Muscle of leg (tissue), 11 donors: ENCODE measurements around the gene PTPRN2. TPM values are rescaled to one million over a fixed set of nuclear protein-coding genes. Genes with fewer than 3 reads are reported as not detected.

Source experiments
- DNase-seq: peaks from one replicate; pipeline ENCODE4 v3.0.0; 2013
- H3K27ac ChIP-seq: one replicate; pipeline ENCODE4 v1.5.1; 2013; ENCODE audit warnings: mild to moderate bottlenecking, low read length, control low read depth
- H3K27me3 ChIP-seq: one replicate; pipeline ENCODE4 v1.6.1; 2013; ENCODE audit warnings: low read length; ENCODE audit not compliant: control insufficient read depth, insufficient read depth
- H3K36me3 ChIP-seq: one replicate; pipeline ENCODE4 v1.6.1; 2013; ENCODE audit warnings: low read length; ENCODE audit not compliant: control insufficient read depth, insufficient read depth
- H3K4me1 ChIP-seq: one replicate; pipeline ENCODE4 v1.6.1; 2013; ENCODE audit warnings: low read length; ENCODE audit not compliant: control insufficient read depth, insufficient read depth
- H3K4me3 ChIP-seq: one replicate; pipeline ENCODE4 v1.5.1; 2013; ENCODE audit warnings: low read length, control low read depth
- H3K9me3 ChIP-seq: replicated peaks from 2 replicates; pipeline ENCODE4 v1.6.1; 2013; ENCODE audit warnings: low read depth, low read length; ENCODE audit not compliant: control insufficient read depth
- WGBS: methylation state at CpG from one replicate; pipeline ENCODE4 v1.1.5; 2013; ENCODE audit warnings: missing lambda C conversion rate; ENCODE audit not compliant: insufficient coverage; 5-methylcytosine and 5-hydroxymethylcytosine counted together
- polyA plus RNA-seq, 8 donors: library from polyadenylated mRNA; unstranded; fragments of 120-200 nt; gene quantifications; one replicate each; pipeline versions ENCODE4 v1.2.1 to v1.2.3, GENCODE V29; 2013; ENCODE audit warnings: inconsistent platforms in 1 of 8, low replicate concordance in 1 of 8; ENCODE audit not compliant: insufficient read length in 8 of 8, insufficient read depth in 1 of 8
- total RNA-seq: library from RNA; stranded (reverse); fragments of 120-200 nt; gene quantifications from one replicate; pipeline ENCODE4 v1.2.4, GENCODE V29; 2013

Gene PTPRN2
- total and polyA plus RNA-seq, 9 donors = 1.4 to 2.9 (median 2.3) TPM

GRCh38 chr7:157602581-157602980, 985.0 kb downstream of the PTPRN2 start:
- H3K27me3 ChIP-seq = no peaks in the 10 kb centered on the region
- H3K9me3 ChIP-seq = no peaks in the 10 kb centered on the region
- H3K4me1 ChIP-seq = no peaks in the 10 kb centered on the region
- no peak overlapping the region for H3K27ac ChIP-seq
- no peaks in the 10 kb centered on the region for H3K36me3 ChIP-seq
- WGBS = 87% methylated on average over 11 of the region's 14 CpGs
- DNase-seq = no peak
- H3K4me3 ChIP-seq = no peak overlapping the region

GRCh38 chr7:157602156-157602555, 985.5 kb downstream of the PTPRN2 start:
- 87% methylated on average over 15 of the region's 15 CpGs for WGBS
- Histone ChIP-seq H3K4me1 (no peaks in the 10 kb centered on the region), H3K9me3 (no peaks in the 10 kb centered on the region), H3K36me3 (no peaks in the 10 kb centered on the region), H3K27ac (no peak overlapping the region), H3K4me3 (no peak overlapping the region), H3K27me3 (no peaks in the 10 kb centered on the region)
- no peak for DNase-seq

GRCh38 chr7:157601530-157601929, 986.1 kb downstream of the PTPRN2 start:
- H3K4me1 ChIP-seq = no peaks in the 10 kb centered on the region
- no peak overlapping the region for H3K27ac ChIP-seq
- H3K36me3 ChIP-seq = no peaks in the 10 kb centered on the region
- no peaks in the 10 kb centered on the region for H3K9me3 ChIP-seq
- no peak overlapping the region for H3K4me3 ChIP-seq
- peaks cover 1% of the 10 kb centered on the region for H3K27me3 ChIP-seq
- no peak for DNase-seq
- 72% methylated on average over 11 of the region's 11 CpGs for WGBS

GRCh38 chr7:157599491-157599890, 988.1 kb downstream of the PTPRN2 start:
- Histone ChIP-seq H3K4me3 (no peak overlapping the region), H3K4me1 (no peaks in the 10 kb centered on the region), H3K27ac (no peak overlapping the region), H3K36me3 (no peaks in the 10 kb centered on the region), H3K27me3 (peaks cover 2% of the 10 kb centered on the region), H3K9me3 (no peaks in the 10 kb centered on the region)
- no peak for DNase-seq
- 93% methylated on average over 4 of the region's 4 CpGs for WGBS

- no peak for DNase-seq
- WGBS = no CpG with 5 or more reads among the region's 7 CpGs
- no peak overlapping the region for H3K4me3 ChIP-seq
Measured at GRCh38 chr7:157597562-157597961, 990.1 kb downstream of the PTPRN2 start.

GRCh38 chr7:157596881-157597280, 990.7 kb downstream of the PTPRN2 start:
- no peak for DNase-seq
- Histone ChIP-seq H3K36me3 (no peaks in the 10 kb centered on the region), H3K27me3 (peaks cover 2% of the 10 kb centered on the region), H3K27ac (no peak overlapping the region), H3K4me3 (no peak overlapping the region), H3K4me1 (no peaks in the 10 kb centered on the region), H3K9me3 (no peaks in the 10 kb centered on the region)
- 47% methylated on average over 3 of the region's 15 CpGs for WGBS

More at GRCh38 chr7:157597562-157597961, 990.1 kb downstream of the PTPRN2 start:
- no peaks in the 10 kb centered on the region for H3K9me3 ChIP-seq
- H3K4me1 ChIP-seq = no peaks in the 10 kb centered on the region
- H3K27me3 ChIP-seq = peaks cover 2% of the 10 kb centered on the region
- H3K36me3 ChIP-seq = no peaks in the 10 kb centered on the region
- no peak overlapping the region for H3K27ac ChIP-seq

GRCh38 chr7:157596471-157596870, 991.2 kb downstream of the PTPRN2 start:
- Histone ChIP-seq H3K27ac (no peak overlapping the region), H3K36me3 (no peaks in the 10 kb centered on the region), H3K4me1 (no peaks in the 10 kb centered on the region), H3K9me3 (no peaks in the 10 kb centered on the region), H3K27me3 (peaks cover 5% of the 10 kb centered on the region), H3K4me3 (no peak overlapping the region)
- WGBS = 91% methylated on average over 6 of the region's 11 CpGs
- no peak for DNase-seq

- Histone ChIP-seq H3K4me3 (no peak overlapping the region), H3K27ac (no peak overlapping the region), H3K36me3 (no peaks in the 10 kb centered on the region), H3K27me3 (peaks cover 9% of the 10 kb centered on the region), H3K9me3 (no peaks in the 10 kb centered on the region), H3K4me1 (no peaks in the 10 kb centered on the region)
- DNase-seq = no peak
- WGBS = 77% methylated on average over 8 of the region's 11 CpGs
Measured at GRCh38 chr7:157596026-157596425, 991.6 kb downstream of the PTPRN2 start.

- Histone ChIP-seq H3K4me1 (no peaks in the 10 kb centered on the region), H3K27ac (no peak overlapping the region), H3K9me3 (no peaks in the 10 kb centered on the region), H3K27me3 (peaks cover 14% of the 10 kb centered on the region), H3K36me3 (no peaks in the 10 kb centered on the region), H3K4me3 (no peak overlapping the region)
- DNase-seq = no peak
- 73% methylated on average over 19 of the region's 20 CpGs for WGBS
Measured at GRCh38 chr7:157595086-157595855, 992.4 kb downstream of the PTPRN2 start.

GRCh38 chr7:157594306-157594705, 993.3 kb downstream of the PTPRN2 start:
- H3K4me3 ChIP-seq = no peak overlapping the region
- H3K9me3 ChIP-seq = no peaks in the 10 kb centered on the region
- no peaks in the 10 kb centered on the region for H3K36me3 ChIP-seq
- H3K4me1 ChIP-seq = no peaks in the 10 kb centered on the region
- no peak overlapping the region for H3K27ac ChIP-seq
- WGBS = 85% methylated on average over 21 of the region's 26 CpGs
- H3K27me3 ChIP-seq = peaks cover 14% of the 10 kb centered on the region
- DNase-seq = no peak
